A673 (cell line): ENCODE data around the gene FOXF2.

Source experiments
- CTCF ChIP-seq: fragments of 300-800, 200-600 bp; sonication (generic); conservative IDR thresholded peaks from 2 replicates; pipeline ENCODE4 v1.5.1; 2017; ENCODE audit warnings: low read depth, mild to moderate bottlenecking, antibody characterized with exemption, low read length, moderate library complexity, mixed read lengths
- EZH2 ChIP-seq: fragments of 200-600 bp; sonication (generic); IDR thresholded peaks from 2 replicates; pipeline ENCODE4 v1.6.1; 2017; ENCODE audit warnings: borderline replicate concordance, low read depth, mild to moderate bottlenecking, mixed read lengths, antibody characterized with exemption, low read length; ENCODE audit not compliant: poor library complexity, severe bottlenecking

GRCh38 chr6:1349655-1350054 is 39.7 kb upstream of the FOXF2 start:
- TF ChIP-seq CTCF (no peak), EZH2 (no peak)
